T-helper 1 cell treated with Interleukin-12 subunit alpha and Interleukin-12 subunit beta and Interleukin-4 antibody, amounts not matched to agents 30 μg/mL and 1 μg/mL, for 36 hours (primary cell): ENCODE data around the gene GALNT18.

Experiments used
- H3K27ac Mint-ChIP-seq: one replicate; pipeline ENCODE4 v1.8.0; 2021; ENCODE audit warnings: mild to moderate bottlenecking, mixed read lengths
- H3K27me3 Mint-ChIP-seq: one replicate; pipeline ENCODE4 v1.8.0; 2021; ENCODE audit warnings: low read depth, mixed read lengths
- H3K36me3 Mint-ChIP-seq: one replicate; pipeline ENCODE4 v1.8.0; 2021; ENCODE audit warnings: low read depth, mixed read lengths
- H3K4me1 Mint-ChIP-seq: one replicate; pipeline ENCODE4 v1.8.0; 2021; ENCODE audit warnings: low read depth, mixed read lengths
- H3K4me3 Mint-ChIP-seq: one replicate; pipeline ENCODE4 v1.8.0; 2021; ENCODE audit warnings: mild to moderate bottlenecking, moderate library complexity, mixed read lengths
- H3K9me3 Mint-ChIP-seq: one replicate; pipeline ENCODE4 v1.8.0; 2021; ENCODE audit warnings: mixed read lengths

Gene GALNT18

GRCh38 chr11:11408436-11409221, 213.2 kb downstream of the GALNT18 start:
- no peaks in the 10 kb centered on the region for H3K9me3 Mint-ChIP-seq
- no peak overlapping the region for H3K4me3 Mint-ChIP-seq
- H3K36me3 Mint-ChIP-seq, result no peaks in the 10 kb centered on the region
- no peaks in the 10 kb centered on the region for H3K4me1 Mint-ChIP-seq
- H3K27ac Mint-ChIP-seq, result no peak overlapping the region
- no peaks in the 10 kb centered on the region for H3K27me3 Mint-ChIP-seq

- no peak overlapping the region for H3K4me3 Mint-ChIP-seq
- H3K36me3 Mint-ChIP-seq, result no peaks in the 10 kb centered on the region
- no peaks in the 10 kb centered on the region for H3K9me3 Mint-ChIP-seq
- H3K27me3 Mint-ChIP-seq, result no peaks in the 10 kb centered on the region
- H3K27ac Mint-ChIP-seq, result no peak overlapping the region
- no peaks in the 10 kb centered on the region for H3K4me1 Mint-ChIP-seq
Observed at GRCh38 chr11:11407763-11408084, 214.1 kb downstream of the GALNT18 start.

- Mint-ChIP-seq H3K27ac (no peak overlapping the region), H3K36me3 (no peaks in the 10 kb centered on the region), H3K9me3 (no peaks in the 10 kb centered on the region), H3K27me3 (no peaks in the 10 kb centered on the region), H3K4me3 (no peak overlapping the region), H3K4me1 (no peaks in the 10 kb centered on the region)
Observed at GRCh38 chr11:11407065-11407762, 214.6 kb downstream of the GALNT18 start.

- Mint-ChIP-seq H3K27me3 (no peaks in the 10 kb centered on the region), H3K4me3 (no peak overlapping the region), H3K27ac (no peak overlapping the region), H3K36me3 (no peaks in the 10 kb centered on the region), H3K9me3 (no peaks in the 10 kb centered on the region), H3K4me1 (no peaks in the 10 kb centered on the region)
Observed at GRCh38 chr11:11406652-11407051, 215.2 kb downstream of the GALNT18 start.

GRCh38 chr11:11403763-11404725, 217.8 kb downstream of the GALNT18 start:
- Mint-ChIP-seq H3K4me3 (no peak overlapping the region), H3K9me3 (no peaks in the 10 kb centered on the region), H3K36me3 (no peaks in the 10 kb centered on the region), H3K27ac (no peak overlapping the region), H3K27me3 (no peaks in the 10 kb centered on the region), H3K4me1 (no peaks in the 10 kb centered on the region)

DNA sequence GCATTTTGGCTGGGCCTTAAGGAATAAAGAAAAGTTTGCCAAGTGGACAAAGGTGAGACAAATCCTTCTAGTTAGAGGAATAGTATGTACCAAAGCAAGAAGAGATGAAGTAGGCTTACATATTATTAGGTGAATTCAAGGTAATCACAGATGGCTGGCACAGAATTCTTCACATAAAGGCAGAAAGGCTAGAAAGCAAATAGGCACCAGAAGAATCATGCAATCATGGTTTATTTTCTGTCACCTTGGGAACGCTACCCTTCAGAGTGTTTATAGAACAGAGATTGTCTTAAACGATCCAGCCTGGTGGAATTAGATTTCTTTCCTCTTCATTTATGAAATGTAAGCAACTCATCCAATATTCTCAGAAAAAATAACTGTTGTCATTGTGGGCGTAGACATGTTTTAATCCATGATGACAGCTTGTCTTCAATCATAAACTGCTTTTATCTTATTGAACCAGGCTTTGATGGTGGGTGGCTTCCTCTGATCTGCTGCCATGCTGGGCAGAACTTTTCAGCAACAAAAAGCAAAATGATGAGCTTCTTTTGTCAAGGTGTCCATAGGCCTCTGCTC, 219.8 kb downstream of the GALNT18 start:
- no peaks in the 10 kb centered on the region for H3K9me3 Mint-ChIP-seq
- H3K4me1 Mint-ChIP-seq, result no peaks in the 10 kb centered on the region
- H3K4me3 Mint-ChIP-seq, result no peak overlapping the region
- H3K27ac Mint-ChIP-seq, result no peak overlapping the region
- no peaks in the 10 kb centered on the region for H3K27me3 Mint-ChIP-seq
- no peaks in the 10 kb centered on the region for H3K36me3 Mint-ChIP-seq

GRCh38 chr11:11400635-11401232, 221.1 kb downstream of the GALNT18 start:
- Mint-ChIP-seq H3K9me3 (no peaks in the 10 kb centered on the region), H3K27ac (no peak overlapping the region), H3K4me3 (no peak overlapping the region), H3K36me3 (no peaks in the 10 kb centered on the region), H3K27me3 (no peaks in the 10 kb centered on the region), H3K4me1 (no peaks in the 10 kb centered on the region)

GRCh38 chr11:11400121-11400520, 221.7 kb downstream of the GALNT18 start:
- Mint-ChIP-seq H3K27ac (no peak overlapping the region), H3K9me3 (no peaks in the 10 kb centered on the region), H3K4me3 (no peak overlapping the region), H3K4me1 (no peaks in the 10 kb centered on the region), H3K36me3 (no peaks in the 10 kb centered on the region), H3K27me3 (no peaks in the 10 kb centered on the region)

- no peaks in the 10 kb centered on the region for H3K27me3 Mint-ChIP-seq
- no peaks in the 10 kb centered on the region for H3K4me1 Mint-ChIP-seq
- no peaks in the 10 kb centered on the region for H3K36me3 Mint-ChIP-seq
- H3K4me3 Mint-ChIP-seq, result no peak overlapping the region
- no peaks in the 10 kb centered on the region for H3K9me3 Mint-ChIP-seq
- no peak overlapping the region for H3K27ac Mint-ChIP-seq
Observed at GRCh38 chr11:11397781-11398180, 224.0 kb downstream of the GALNT18 start.

DNA sequence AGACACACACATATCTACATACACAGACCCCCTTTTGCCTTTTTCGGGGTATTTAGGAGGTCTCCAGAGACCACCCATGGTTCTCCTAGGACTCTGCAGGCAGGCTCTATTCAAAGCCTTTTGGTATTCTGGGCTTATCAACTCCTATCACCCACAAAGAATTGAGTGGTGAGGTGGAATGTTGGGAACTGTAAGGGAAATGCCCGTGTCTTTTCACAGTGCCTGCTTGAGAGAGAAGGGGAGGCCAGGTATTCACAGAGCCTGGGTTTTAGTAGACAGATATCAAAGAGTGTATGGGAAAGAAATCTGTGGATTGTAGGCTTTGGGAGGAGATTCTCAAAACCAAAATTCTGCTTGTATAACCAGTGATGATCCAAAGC, 224.8 kb downstream of the GALNT18 start:
- no peak overlapping the region for H3K4me3 Mint-ChIP-seq
- no peak overlapping the region for H3K27ac Mint-ChIP-seq
- no peaks in the 10 kb centered on the region for H3K36me3 Mint-ChIP-seq
- H3K27me3 Mint-ChIP-seq, result no peaks in the 10 kb centered on the region
- H3K4me1 Mint-ChIP-seq, result no peaks in the 10 kb centered on the region
- H3K9me3 Mint-ChIP-seq, result no peaks in the 10 kb centered on the region

GRCh38 chr11:11396301-11397035, 225.3 kb downstream of the GALNT18 start:
- no peaks in the 10 kb centered on the region for H3K36me3 Mint-ChIP-seq
- no peaks in the 10 kb centered on the region for H3K4me1 Mint-ChIP-seq
- no peak overlapping the region for H3K4me3 Mint-ChIP-seq
- no peaks in the 10 kb centered on the region for H3K27me3 Mint-ChIP-seq
- no peaks in the 10 kb centered on the region for H3K9me3 Mint-ChIP-seq
- H3K27ac Mint-ChIP-seq, result no peak overlapping the region

DNA sequence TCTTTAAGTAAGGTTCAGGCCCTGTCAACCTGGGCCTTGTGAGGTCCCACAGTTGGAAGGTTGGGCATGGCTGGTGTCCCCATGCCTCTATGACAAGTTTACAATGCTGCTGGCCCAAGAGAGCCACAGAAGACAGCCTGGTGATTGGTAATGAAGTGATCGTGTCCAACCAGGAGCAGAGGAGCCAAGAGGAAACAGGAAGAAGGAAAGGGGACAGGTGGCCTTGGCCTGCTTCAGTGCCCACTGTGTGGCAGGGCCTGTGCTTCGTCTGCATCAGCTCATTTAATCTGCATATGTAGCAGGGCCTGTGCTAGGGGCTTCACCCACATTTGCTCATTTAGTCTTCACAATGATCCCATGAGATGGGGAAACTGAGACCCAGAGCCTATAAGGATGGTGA, 226.7 kb downstream of the GALNT18 start:
- H3K4me1 Mint-ChIP-seq, result no peaks in the 10 kb centered on the region
- no peaks in the 10 kb centered on the region for H3K9me3 Mint-ChIP-seq
- H3K27ac Mint-ChIP-seq, result no peak overlapping the region
- H3K36me3 Mint-ChIP-seq, result no peaks in the 10 kb centered on the region
- no peak overlapping the region for H3K4me3 Mint-ChIP-seq
- no peaks in the 10 kb centered on the region for H3K27me3 Mint-ChIP-seq

DNA sequence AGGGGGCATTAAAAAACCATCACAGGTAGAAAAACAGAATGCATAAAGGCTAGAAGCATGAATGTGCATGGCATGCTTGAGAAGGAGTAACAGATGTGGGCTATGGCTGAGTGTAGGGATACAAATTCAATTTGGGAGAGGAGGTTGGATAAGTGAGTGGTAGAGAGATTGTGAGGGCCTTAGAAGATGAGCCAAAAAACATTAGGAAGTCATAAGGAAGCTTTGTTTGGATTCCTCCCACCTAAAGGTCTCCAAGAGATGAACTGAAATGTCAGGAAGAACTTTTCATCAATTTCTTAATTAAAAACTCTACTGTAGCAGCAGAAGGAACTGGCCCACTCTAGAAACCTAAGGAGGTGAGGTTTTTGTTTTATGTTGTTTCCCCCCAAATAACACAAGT, 227.6 kb downstream of the GALNT18 start:
- Mint-ChIP-seq H3K4me3 (no peak overlapping the region), H3K27me3 (no peaks in the 10 kb centered on the region), H3K4me1 (no peaks in the 10 kb centered on the region), H3K27ac (no peak overlapping the region), H3K9me3 (no peaks in the 10 kb centered on the region), H3K36me3 (no peaks in the 10 kb centered on the region)
